HFF-Myc (cell line): Measurements from ENCODE around the gene SASH1.

Experiments
- DNase-seq: peaks from one replicate; pipeline ENCODE4 v3.0.0-alpha.2; 2011; ENCODE audit warnings: low read depth; ENCODE audit errors: extremely low read depth
- H3K4me3 ChIP-seq: replicated peaks from 2 replicates; pipeline ENCODE4 v1.5.1; 2011; ENCODE audit warnings: low read depth, mild to moderate bottlenecking, control low read depth, low read length
- TF ChIP-seq, protein P1 (sequence below): IDR thresholded peaks from 2 replicates; pipeline ENCODE4 v1.5.1; 2012; ENCODE audit warnings: mild to moderate bottlenecking, low read depth, low read length, control low read depth; ENCODE audit errors: missing control alignments

The SASH1 gene

DNA sequence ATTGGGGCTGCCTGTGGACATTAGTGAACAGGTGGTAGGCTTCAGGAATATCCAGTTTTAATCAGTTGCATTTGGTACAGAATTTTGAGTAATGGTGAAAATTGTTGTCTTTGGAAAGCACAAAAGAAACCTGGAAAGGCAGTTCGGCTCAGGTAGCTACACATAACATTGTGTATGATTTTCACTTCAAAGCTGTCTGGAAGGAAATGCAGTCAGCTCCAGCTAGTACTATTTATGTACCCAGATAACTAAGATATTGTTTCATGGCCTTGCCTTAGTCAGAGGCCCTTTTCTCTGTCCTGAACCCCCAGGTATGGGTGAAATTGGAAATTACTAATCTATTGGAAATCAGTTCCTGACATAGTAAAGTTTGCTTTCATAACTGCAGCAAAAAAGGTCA is 208.6 kb downstream of the SASH1 start:
- no peak for DNase-seq
- H3K4me3 ChIP-seq: no peak overlapping the region
- TF ChIP-seq, protein P1, sequence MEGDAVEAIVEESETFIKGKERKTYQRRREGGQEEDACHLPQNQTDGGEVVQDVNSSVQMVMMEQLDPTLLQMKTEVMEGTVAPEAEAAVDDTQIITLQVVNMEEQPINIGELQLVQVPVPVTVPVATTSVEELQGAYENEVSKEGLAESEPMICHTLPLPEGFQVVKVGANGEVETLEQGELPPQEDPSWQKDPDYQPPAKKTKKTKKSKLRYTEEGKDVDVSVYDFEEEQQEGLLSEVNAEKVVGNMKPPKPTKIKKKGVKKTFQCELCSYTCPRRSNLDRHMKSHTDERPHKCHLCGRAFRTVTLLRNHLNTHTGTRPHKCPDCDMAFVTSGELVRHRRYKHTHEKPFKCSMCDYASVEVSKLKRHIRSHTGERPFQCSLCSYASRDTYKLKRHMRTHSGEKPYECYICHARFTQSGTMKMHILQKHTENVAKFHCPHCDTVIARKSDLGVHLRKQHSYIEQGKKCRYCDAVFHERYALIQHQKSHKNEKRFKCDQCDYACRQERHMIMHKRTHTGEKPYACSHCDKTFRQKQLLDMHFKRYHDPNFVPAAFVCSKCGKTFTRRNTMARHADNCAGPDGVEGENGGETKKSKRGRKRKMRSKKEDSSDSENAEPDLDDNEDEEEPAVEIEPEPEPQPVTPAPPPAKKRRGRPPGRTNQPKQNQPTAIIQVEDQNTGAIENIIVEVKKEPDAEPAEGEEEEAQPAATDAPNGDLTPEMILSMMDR: no peak

DNA sequence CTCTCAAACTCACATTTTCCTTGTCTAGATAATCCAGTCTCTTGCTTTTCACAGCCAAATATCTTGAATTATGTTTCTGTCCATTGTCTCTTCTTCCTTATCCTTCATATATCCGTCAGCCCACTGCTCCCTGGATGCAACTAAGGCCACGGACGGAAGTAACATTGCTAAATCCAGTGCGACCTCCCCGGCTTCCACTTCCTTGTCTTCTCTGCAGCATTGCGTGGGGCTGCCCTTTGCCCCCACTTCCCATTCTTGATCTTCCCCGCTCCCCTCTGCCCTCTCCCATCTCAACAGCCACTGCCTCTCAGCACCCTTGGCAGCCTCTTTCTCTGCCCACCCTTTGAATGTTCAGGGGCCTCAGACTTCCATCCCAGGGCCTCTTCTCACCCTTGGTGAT is 213.8 kb downstream of the SASH1 start:
- TF ChIP-seq, protein P1: no peak
- H3K4me3 ChIP-seq: no peak overlapping the region
- no peak for DNase-seq

DNA sequence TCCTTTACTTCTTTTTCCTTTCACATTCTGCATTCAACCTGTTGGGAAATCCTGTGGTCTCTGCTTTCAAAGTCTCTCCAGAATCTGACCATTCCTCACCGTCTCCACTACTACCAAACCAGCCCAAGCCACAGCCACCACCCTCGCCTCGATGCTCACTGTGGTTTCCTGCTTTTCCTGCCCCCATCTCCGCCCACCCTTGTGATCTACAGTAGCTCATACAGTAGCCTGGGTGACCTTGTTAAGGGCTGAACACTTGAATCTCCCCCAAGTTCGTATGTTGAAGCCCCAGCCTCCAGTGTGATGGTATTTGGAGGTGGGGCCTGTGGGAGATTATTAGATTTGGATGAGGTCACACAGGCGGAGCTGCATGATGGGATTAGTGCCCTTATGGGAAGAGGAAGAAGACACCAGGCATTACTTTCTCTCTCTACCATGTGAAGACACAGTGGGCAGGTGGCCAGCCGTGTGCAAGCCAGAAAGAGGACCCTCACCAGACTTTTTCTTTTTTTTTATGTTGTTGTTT is 215.2 kb downstream of the SASH1 start:
- DNase-seq: no peak
- TF ChIP-seq, protein P1: no peak
- no peak overlapping the region for H3K4me3 ChIP-seq

DNA sequence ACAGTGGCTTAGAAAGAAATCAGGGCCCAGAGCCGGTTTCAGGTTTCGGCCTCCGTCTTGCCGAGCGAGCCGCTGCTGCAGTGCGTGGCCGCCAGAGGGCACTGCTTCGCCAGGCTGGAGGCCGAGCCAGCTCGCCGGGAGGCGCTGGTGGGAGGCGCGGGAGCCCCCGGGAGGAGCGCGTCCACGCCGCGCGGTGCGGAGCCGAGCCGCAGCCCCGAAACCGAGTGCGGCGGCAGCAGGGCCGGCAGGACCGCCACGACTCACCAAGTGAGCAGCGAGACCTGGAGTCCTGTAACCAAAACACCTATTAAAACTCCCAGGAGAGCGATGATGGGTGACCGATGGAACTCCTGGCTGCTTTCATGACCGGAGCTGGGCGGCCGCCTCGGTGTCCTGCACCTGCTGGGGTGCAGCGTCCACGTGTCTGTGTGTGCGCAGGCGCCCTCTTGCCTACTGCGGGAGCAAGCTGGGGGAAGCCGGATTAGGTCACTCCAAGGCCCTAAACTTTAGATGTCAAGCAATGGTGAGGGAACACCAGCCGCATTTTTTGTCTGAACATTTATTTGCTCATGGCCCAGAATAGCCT is 217.3 kb downstream of the SASH1 start:
- DNase-seq: no peak
- H3K4me3 ChIP-seq: peak overlapping the region; percentile 38
- TF ChIP-seq, protein P1: peak; percentile 85

DNA sequence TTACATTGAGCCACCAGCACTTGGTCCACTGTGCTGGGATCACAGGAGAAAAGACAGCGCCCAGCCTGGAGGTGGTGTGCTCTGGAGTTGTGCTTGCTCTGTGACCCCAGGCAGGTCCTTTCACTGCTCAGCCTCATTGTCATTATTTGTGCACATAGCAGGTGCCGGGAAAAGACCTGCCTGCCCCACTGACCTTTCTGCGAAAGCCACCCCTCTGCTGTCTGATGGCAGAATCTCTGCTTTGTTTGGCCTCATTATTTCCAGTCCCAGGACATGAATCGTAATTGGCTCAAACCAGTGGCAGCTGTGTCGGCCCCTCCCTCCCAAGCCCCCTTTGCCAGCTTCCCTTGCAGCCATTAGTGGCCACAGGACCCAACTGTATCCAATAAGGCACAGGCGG is 219.0 kb downstream of the SASH1 start:
- no peak for DNase-seq
- TF ChIP-seq, protein P1: no peak
- no peak overlapping the region for H3K4me3 ChIP-seq

DNA sequence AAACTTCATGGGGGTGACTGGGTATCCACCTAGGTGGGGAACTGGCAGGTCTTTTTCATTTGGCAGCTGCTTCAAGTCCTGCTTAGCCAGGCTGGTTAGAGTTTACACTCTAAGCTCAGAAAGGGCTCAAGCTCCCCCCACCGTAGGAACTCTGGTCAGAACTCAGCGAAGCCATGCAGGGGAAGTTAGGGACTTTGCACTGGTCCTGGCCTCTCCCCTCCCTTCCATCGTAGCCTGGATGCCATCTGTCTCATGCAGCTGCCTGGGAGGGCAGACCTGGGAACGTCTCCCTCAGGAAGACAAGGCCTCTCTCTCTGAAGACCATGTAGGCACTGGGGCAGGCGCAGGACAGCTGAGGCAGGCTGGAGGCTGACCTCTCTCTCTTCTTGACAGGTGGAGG is 220.4 kb downstream of the SASH1 start:
- TF ChIP-seq, protein P1: no peak
- no peak overlapping the region for H3K4me3 ChIP-seq
- DNase-seq: no peak
